H9 (cell line): ENCODE measurements around the gene ZNF771. TPM values are rescaled to one million over a fixed set of nuclear protein-coding genes. Genes with fewer than 3 reads are reported as not detected.
A peak's percentile ranks its signal among the peaks of the same experiment; 100 is the strongest.

Experiments used
- DNase-seq: peaks from one replicate; pipeline ENCODE4 v3.0.0-alpha.2; 2017
- H2AFZ ChIP-seq: one replicate; pipeline ENCODE4 v1.6.1; 2013; ENCODE audit warnings: mild to moderate bottlenecking, low read length, control low read depth, moderate library complexity
- H2AK5ac ChIP-seq: 2 replicates; pipeline ENCODE4 v1.6.1; 2013; ENCODE audit warnings: low read length, control low read depth, mixed read lengths; ENCODE audit not compliant: insufficient read length
- H2BK120ac ChIP-seq: one replicate; pipeline ENCODE4 v1.6.1; 2013; ENCODE audit warnings: low read depth, mild to moderate bottlenecking, low read length, control low read depth, inconsistent platforms; ENCODE audit not compliant: poor library complexity, severe bottlenecking
- H2BK12ac ChIP-seq: 2 replicates; pipeline ENCODE4 v1.6.1; 2013; ENCODE audit warnings: low read length, control low read depth, mixed read lengths, low read depth; ENCODE audit not compliant: insufficient read length
- H2BK15ac ChIP-seq: 2 replicates; pipeline ENCODE4 v1.6.1; 2013; ENCODE audit warnings: low read depth, low read length, control low read depth
- H2BK20ac ChIP-seq: one replicate; pipeline ENCODE4 v1.6.1; 2013; ENCODE audit warnings: low read depth, mild to moderate bottlenecking, low read length, control low read depth, inconsistent platforms; ENCODE audit not compliant: poor library complexity, severe bottlenecking
- H2BK5ac ChIP-seq: 2 replicates; pipeline ENCODE4 v1.6.1; 2013; ENCODE audit warnings: low read length, control low read depth, mixed read lengths; ENCODE audit not compliant: insufficient read length
- H3K14ac ChIP-seq: 2 replicates; pipeline ENCODE4 v1.6.1; 2013; ENCODE audit warnings: low read length, control low read depth; ENCODE audit not compliant: insufficient read depth
- H3K18ac ChIP-seq: 2 replicates; pipeline ENCODE4 v1.6.1; 2013; ENCODE audit warnings: low read depth, mild to moderate bottlenecking, mixed read lengths, low read length, control low read depth; ENCODE audit not compliant: insufficient read length
- H3K23ac ChIP-seq: 2 replicates; pipeline ENCODE4 v1.6.1; 2013; ENCODE audit warnings: low read length, control low read depth, mixed read lengths, low read depth; ENCODE audit not compliant: insufficient read length
- H3K23me2 ChIP-seq: 2 replicates; pipeline ENCODE4 v1.6.1; 2013; ENCODE audit warnings: low read depth, mild to moderate bottlenecking, mixed read lengths, low read length, control low read depth; ENCODE audit not compliant: insufficient read length, poor library complexity, severe bottlenecking
- H3K27ac ChIP-seq: 2 replicates; pipeline ENCODE4 v1.5.1; 2013; ENCODE audit warnings: low read length, control low read depth, mixed read lengths, low read depth; ENCODE audit not compliant: insufficient read length
- H3K27me3 ChIP-seq: 2 replicates; pipeline ENCODE4 v1.6.1; 2013; ENCODE audit warnings: low read length, control low read depth, inconsistent platforms; ENCODE audit not compliant: insufficient read depth
- H3K4ac ChIP-seq: 2 replicates; pipeline ENCODE4 v1.6.1; 2013; ENCODE audit warnings: low read depth, mild to moderate bottlenecking, control low read depth, inconsistent platforms, low read length, moderate library complexity
- H3K4me1 ChIP-seq: 2 replicates; pipeline ENCODE4 v1.6.1; 2013; ENCODE audit warnings: low read length, control low read depth, inconsistent platforms; ENCODE audit not compliant: insufficient read depth
- H3K4me2 ChIP-seq: 2 replicates; pipeline ENCODE4 v1.6.1; 2013; ENCODE audit warnings: low read length, control low read depth, mixed read lengths; ENCODE audit not compliant: insufficient read length, insufficient read depth
- H3K56ac ChIP-seq: 2 replicates; pipeline ENCODE4 v1.6.1; 2013; ENCODE audit warnings: low read depth, mild to moderate bottlenecking, mixed read lengths, low read length, control low read depth; ENCODE audit not compliant: insufficient read length
- H3K79me1 ChIP-seq: 2 replicates; pipeline ENCODE4 v1.6.1; 2013; ENCODE audit warnings: low read depth, mild to moderate bottlenecking, moderate library complexity, low read length, control low read depth, inconsistent platforms; ENCODE audit not compliant: insufficient read depth, poor library complexity, severe bottlenecking
- H3K79me2 ChIP-seq: 2 replicates; pipeline ENCODE4 v1.6.1; 2013; ENCODE audit warnings: low read length, control low read depth, inconsistent platforms; ENCODE audit not compliant: insufficient read depth
- H3K9ac ChIP-seq: 2 replicates; pipeline ENCODE4 v1.6.1; 2013; ENCODE audit warnings: low read length, control low read depth, mixed read lengths; ENCODE audit not compliant: insufficient read length; ENCODE audit errors: extremely low read depth
- H3K9me3 ChIP-seq: one replicate; pipeline ENCODE4 v1.6.1; 2013; ENCODE audit warnings: low read depth, low read length, inconsistent platforms; ENCODE audit not compliant: control insufficient read depth
- H3T11ph ChIP-seq: one replicate; pipeline ENCODE4 v1.6.1; 2013; ENCODE audit warnings: mild to moderate bottlenecking, low read length, control low read depth, inconsistent platforms
- H4K20me1 ChIP-seq: one replicate; pipeline ENCODE4 v1.6.1; 2013; ENCODE audit not compliant: control insufficient read depth, insufficient read length, insufficient read depth
- H4K5ac ChIP-seq: 2 replicates; pipeline ENCODE4 v1.6.1; 2013; ENCODE audit warnings: low read depth, mild to moderate bottlenecking, mixed read lengths, low read length, control low read depth; ENCODE audit not compliant: insufficient read length
- H4K8ac ChIP-seq: replicated peaks from 2 replicates; pipeline ENCODE4 v1.6.1; 2013; ENCODE audit warnings: low read length, control low read depth, mixed read lengths, low read depth; ENCODE audit not compliant: insufficient read length
- H4K91ac ChIP-seq: 2 replicates; pipeline ENCODE4 v1.6.1; 2013; ENCODE audit warnings: low read depth, mild to moderate bottlenecking, moderate library complexity, mixed read lengths, low read length, control low read depth; ENCODE audit not compliant: insufficient read length
- H3K27ac Mint-ChIP-seq, 3 experiments: 2 replicates in 2 of 3; 3 replicates in 1 of 3; pipeline ENCODE4 v1.8.0; 2020 to 2021; ENCODE audit warnings: mixed read lengths in 3 of 3, mild to moderate bottlenecking in 1 of 3, moderate library complexity in 1 of 3
- H3K27me3 Mint-ChIP-seq: 2 replicates; pipeline ENCODE4 v1.8.0; 2021; ENCODE audit warnings: low read depth, mild to moderate bottlenecking, moderate library complexity, mixed read lengths
- H3K36me3 Mint-ChIP-seq, 3 experiments: 2 replicates in 2 of 3; 3 replicates in 1 of 3; pipeline ENCODE4 v1.8.0; 2020 to 2021; ENCODE audit warnings: low read depth in 3 of 3, mixed read lengths in 3 of 3; ENCODE audit not compliant: insufficient read depth in 1 of 3
- H3K4me1 Mint-ChIP-seq, 2 experiments: 2 replicates each; pipeline ENCODE4 v1.8.0; 2020; ENCODE audit warnings: mixed read lengths in 2 of 2
- H3K4me3 Mint-ChIP-seq, 2 experiments: 2 replicates in 1 of 2; 3 replicates in 1 of 2; pipeline ENCODE4 v1.8.0; 2020 to 2021; ENCODE audit warnings: mild to moderate bottlenecking in 2 of 2, mixed read lengths in 2 of 2, moderate library complexity in 1 of 2
- H3K9me3 Mint-ChIP-seq, 2 experiments: 2 replicates in 1 of 2; 3 replicates in 1 of 2; pipeline ENCODE4 v1.8.0; 2020; ENCODE audit warnings: mild to moderate bottlenecking in 2 of 2, mixed read lengths in 2 of 2, moderate library complexity in 1 of 2
- CTCF ChIP-seq: fragments of 200-600 bp; sonication (generic); conservative IDR thresholded peaks from 3 replicates; pipeline ENCODE4 v1.8.0; 2021; ENCODE audit warnings: antibody characterized with exemption, mild to moderate bottlenecking
- WGBS: extraction: QIAGEN DNeasy Blood & Tissue Kit; methylation state at CpG from one replicate; pipeline ENCODE4 v1.1.7; 2013; ENCODE audit warnings: missing lambda C conversion rate, low lambda C conversion rate, mixed read lengths; ENCODE audit not compliant: insufficient read length; ENCODE audit errors: extremely low coverage; 5-methylcytosine and 5-hydroxymethylcytosine counted together
- total RNA-seq: library from RNA; stranded (reverse); gene quantifications from 2 replicates; pipeline ENCODE4 v1.2.1, GENCODE V29; 2021

ZNF771 gene
- total RNA-seq, 1 experiment from 2014 or later = 10.5 TPM

- no peak overlapping the region for H2BK15ac ChIP-seq
- no peak overlapping the region for H2AK5ac ChIP-seq
- H3K4me1 ChIP-seq = peaks cover 6% of the 10 kb centered on the region
- no peak overlapping the region for H2BK12ac ChIP-seq
- H3K4me2 ChIP-seq = no peak overlapping the region
- no peak overlapping the region for H2BK5ac ChIP-seq
- H3K79me2 ChIP-seq = no peaks in the 10 kb centered on the region; the same call in 1 of the 2 replicates
- peak overlapping the region in 1 of 2 experiments; percentile 40; a peak in 2 of 5 replicates for H3K4me3 Mint-ChIP-seq
- no peak overlapping the region for H3K56ac ChIP-seq
- no peak overlapping the region for H4K8ac ChIP-seq
- H3K27ac ChIP-seq = no peak overlapping the region
- peaks cover 10% of the 10 kb centered on the region for H3K23me2 ChIP-seq
- no peak overlapping the region for H3K4ac ChIP-seq
- no peak overlapping the region for H2BK120ac ChIP-seq
- H3T11ph ChIP-seq = no peak overlapping the region
- no peaks in the 10 kb centered on the region for H3K27me3 ChIP-seq
- H4K5ac ChIP-seq = no peak overlapping the region
- no CpG with 5 or more reads among the region's 4 CpGs for WGBS
- no peak overlapping the region for H2BK20ac ChIP-seq
- H3K14ac ChIP-seq = no peak overlapping the region
- TF ChIP-seq CTCF = no peak
- no peak for DNase-seq
- peaks cover 14 to 29% (median 25%) of the 10 kb centered on the region in 3 experiments; a peak in 6 of 7 replicates for H3K36me3 Mint-ChIP-seq
- H3K79me1 ChIP-seq = peaks cover 3% of the 10 kb centered on the region
- H3K23ac ChIP-seq = no peak overlapping the region
- peaks cover 27 to 28% of the 10 kb centered on the region in 2 experiments for H3K4me1 Mint-ChIP-seq
- no peak overlapping the region for H2AFZ ChIP-seq
- H3K27me3 Mint-ChIP-seq = no peaks in the 10 kb centered on the region; the same call in 1 of the 2 replicates
- no peaks in the 10 kb centered on the region for H3K9me3 ChIP-seq
- 0 out of 7 replicates have a peak overlapping the region, but pooled peaks of 1 of the 3 experiments have one; percentile 20 for H3K27ac Mint-ChIP-seq
- no peaks in the 10 kb centered on the region for H4K20me1 ChIP-seq
- no peak overlapping the region for H4K91ac ChIP-seq
- no peak overlapping the region for H3K18ac ChIP-seq
- no peak overlapping the region for H3K9ac ChIP-seq
- H3K9me3 Mint-ChIP-seq = peaks cover 0 to 3% of the 10 kb centered on the region in 2 experiments; a peak in 3 of 5 replicates
Observed at GRCh38 chr16:30366511-30366910, 40.9 kb upstream of the ZNF771 start.
